Endometrium (tissue), 2 donors: Measurements from ENCODE around the gene MRPL23.

Experiments
- FAIRE-seq: peaks from 2 replicates; lab custom pipeline; 2012; peaks lifted over from hg19 to GRCh38; lab: Jason Lieb, UNC
- donor health status: control.
- donor health status: control.

MRPL23 gene

DNA sequence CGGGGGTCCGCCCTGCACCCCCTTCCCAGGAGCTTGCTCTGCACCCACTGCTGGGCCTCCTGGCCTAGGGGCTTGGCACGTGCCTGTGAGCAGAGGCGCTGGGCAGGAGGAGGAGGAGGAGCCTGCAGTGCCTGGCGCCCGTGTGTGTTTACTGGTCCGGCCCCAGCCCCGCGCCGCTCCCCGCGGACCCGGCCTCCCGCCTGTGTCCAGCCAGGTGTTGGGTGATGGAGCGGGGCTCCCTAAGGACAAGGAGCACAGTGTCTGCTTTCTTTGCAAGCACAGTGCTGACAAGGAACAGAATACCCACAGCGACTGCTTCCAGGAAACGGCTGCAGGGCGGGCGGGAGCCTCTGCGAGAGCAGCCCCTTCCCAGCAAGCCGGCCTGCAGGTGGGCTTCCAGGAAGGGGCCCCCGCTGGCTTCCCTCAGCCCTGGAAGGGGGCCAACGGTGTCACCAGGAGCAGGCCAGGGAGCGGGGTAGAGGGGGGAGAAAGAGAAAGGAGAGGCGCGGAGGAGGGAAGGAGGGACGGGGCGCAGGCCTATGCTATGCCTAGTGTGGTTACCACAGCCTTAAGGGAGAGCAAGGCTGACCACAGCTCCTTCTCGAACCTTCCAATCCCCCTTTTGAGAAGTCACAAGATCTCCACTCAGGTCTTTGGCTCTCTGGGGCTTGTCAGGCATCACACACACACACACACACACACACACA is 43.9 kb downstream of the MRPL23 start:
- no peak for FAIRE-seq

DNA sequence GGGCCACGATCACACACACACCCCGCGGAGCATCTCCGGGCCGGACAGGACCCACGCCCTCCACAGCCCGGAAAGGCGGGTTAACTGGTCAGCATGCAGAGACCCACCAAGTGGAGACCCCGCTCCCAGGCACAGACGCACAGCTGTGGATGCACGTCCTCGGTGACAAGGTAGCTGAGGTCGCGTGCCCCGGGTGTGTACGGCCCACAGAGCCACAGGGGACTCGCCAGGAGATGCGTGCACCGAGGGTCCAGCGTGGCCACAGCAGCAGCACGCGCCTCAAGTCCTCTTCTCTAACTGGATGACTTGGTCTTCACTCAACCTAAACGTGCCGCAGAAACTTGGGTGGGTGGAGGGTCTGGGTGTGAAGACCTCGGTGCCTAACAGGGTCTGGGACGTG is 45.0 kb downstream of the MRPL23 start:
- FAIRE-seq: no peak

DNA sequence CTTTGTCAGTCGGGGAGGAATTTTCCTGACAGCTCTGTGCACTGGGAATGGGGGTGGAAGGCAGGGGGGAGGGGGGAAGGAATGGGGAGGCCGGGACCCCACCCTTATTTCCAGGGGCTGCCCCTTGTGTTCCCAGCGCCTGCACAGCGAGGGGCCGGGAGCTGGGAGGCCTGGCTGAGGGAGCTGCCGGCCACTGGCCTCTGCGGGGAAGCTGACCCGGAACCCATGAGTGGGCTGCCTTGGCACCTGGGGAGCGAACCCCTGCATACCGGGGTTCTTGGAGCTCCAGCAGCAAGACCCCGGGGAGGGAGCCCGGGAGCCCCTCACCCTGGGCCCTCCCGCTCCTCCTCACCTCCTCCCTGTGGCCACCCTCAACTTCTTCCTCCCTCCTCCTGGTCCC is 47.0 kb downstream of the MRPL23 start:
- FAIRE-seq: no peak

GRCh38 chr11:1997755-1998154 is 50.6 kb downstream of the MRPL23 start, which contains the start of gene H19:
Gene H19, minus strand, starts transcription at chr11:1997842.
- FAIRE-seq: no peak

GRCh38 chr11:1998290-1998689 is 51.2 kb downstream of the MRPL23 start:
- no peak for FAIRE-seq

DNA sequence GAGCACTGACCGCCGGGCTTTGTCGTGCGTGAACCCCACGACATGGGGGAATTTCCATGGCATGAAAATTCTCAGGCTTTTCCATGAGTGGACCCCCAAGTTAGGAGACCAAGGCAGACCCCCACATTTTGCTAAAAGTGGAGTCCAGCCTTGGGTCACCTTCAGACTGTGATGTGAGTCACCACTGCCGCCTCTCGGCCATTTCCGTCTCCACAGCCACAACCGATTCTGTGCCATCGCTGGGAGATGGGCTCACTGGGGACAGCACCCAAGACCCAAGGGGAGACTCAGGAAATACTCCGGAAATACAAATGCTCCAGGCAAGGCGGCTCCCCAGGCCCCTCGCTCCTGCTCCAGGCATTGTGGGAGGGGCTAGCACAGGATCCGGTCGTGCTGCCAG is 51.7 kb downstream of the MRPL23 start:
- no peak for FAIRE-seq

- no peak for FAIRE-seq
These were observed 55.1 kb downstream of the MRPL23 start for GRCh38 chr11:2002042-2002776.

- no peak for FAIRE-seq
These were observed 55.7 kb downstream of the MRPL23 start for GRCh38 chr11:2002807-2003206.

DNA sequence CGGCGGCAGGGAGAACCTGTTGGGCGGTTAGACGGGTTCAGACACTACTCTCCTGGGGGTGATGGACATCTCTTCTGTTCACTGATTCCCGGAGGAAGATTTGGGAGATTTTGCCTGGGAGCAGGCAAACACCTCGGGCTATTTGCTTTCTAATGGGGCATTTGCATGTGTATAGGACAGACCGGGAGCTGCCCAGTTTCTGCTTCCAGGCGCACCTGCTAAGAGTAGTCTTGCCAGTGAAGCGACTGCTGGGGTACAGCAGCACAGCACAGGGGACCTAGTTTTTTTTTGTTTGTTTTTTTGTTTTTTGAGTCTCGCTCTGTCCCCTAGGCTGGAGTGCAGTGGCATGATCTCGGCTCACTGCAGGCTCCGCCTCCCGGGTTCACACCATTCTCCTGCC is 57.3 kb downstream of the MRPL23 start:
- no peak for FAIRE-seq
